ENCODE measurements around the gene FLRT2.

DNA sequence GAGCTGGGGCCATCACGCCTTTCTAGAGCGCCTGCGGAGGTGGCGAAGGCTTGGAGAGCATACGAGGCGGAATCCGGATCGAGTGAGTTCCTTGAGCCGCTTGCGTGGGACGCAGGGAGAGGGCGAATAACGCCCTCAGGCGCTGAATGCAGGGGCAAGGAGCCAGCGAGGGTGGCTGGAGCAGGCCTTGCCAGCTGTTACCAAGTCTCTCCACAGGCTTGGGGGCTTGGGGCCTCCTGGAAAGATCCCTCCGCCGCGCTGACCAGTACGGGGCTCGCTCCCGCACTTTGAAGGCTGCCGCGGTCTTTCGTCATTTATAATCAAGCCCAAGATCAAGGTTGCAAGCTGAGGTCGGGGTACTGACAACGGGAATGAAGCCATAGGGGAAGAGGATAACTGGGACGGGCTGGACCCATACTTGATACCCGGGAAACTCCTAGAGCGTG, 1.2 kb downstream of the FLRT2 start:
- TF ChIP-seq, protein P1, sequence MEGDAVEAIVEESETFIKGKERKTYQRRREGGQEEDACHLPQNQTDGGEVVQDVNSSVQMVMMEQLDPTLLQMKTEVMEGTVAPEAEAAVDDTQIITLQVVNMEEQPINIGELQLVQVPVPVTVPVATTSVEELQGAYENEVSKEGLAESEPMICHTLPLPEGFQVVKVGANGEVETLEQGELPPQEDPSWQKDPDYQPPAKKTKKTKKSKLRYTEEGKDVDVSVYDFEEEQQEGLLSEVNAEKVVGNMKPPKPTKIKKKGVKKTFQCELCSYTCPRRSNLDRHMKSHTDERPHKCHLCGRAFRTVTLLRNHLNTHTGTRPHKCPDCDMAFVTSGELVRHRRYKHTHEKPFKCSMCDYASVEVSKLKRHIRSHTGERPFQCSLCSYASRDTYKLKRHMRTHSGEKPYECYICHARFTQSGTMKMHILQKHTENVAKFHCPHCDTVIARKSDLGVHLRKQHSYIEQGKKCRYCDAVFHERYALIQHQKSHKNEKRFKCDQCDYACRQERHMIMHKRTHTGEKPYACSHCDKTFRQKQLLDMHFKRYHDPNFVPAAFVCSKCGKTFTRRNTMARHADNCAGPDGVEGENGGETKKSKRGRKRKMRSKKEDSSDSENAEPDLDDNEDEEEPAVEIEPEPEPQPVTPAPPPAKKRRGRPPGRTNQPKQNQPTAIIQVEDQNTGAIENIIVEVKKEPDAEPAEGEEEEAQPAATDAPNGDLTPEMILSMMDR (conservative IDR thresholded peaks at IDR 0.05; ENCODE audit: low read depth, low read length) = no peak
- TF ChIP-seq EZH2phosphoT487 (IDR thresholded peaks at IDR 0.05; ENCODE audit: borderline replicate concordance, low read length) (no peak), EZH2 (IDR thresholded peaks at IDR 0.05; ENCODE audit: low read length, unreplicated experiment) (no peak)

Data from PC-3 (cell line).